ENCODE measurements around the gene KRT33B. TPM values are rescaled to one million over a fixed set of nuclear protein-coding genes. Genes with fewer than 3 reads are reported as not detected.

Gene KRT33B
- total RNA-seq, 3 donors from 2014 or later: not detected

GRCh38 chr17:41334385-41335305 lies 35.0 kb downstream of the KRT33B start:
- H3K36me3 ChIP-seq (ENCODE audit: low read depth): no peaks in the 10 kb centered on the region

GRCh38 chr17:41333836-41334235 lies 35.8 kb downstream of the KRT33B start:
- H3K4me1 ChIP-seq (ENCODE audit: low read depth): no peaks in the 10 kb centered on the region
- no peak for TF ChIP-seq CTCF (IDR thresholded peaks at IDR 0.05)
- no peak overlapping the region for H3K4me3 ChIP-seq
- ATAC-seq (no peak), DNase-seq (no peak)
- no peaks in the 10 kb centered on the region for H3K36me3 ChIP-seq (ENCODE audit: low read depth)
- intact Hi-C loops (cut with DNase I, micrococcal nuclease): no loop called here
- H3K9me3 ChIP-seq: no peaks in the 10 kb centered on the region

More at GRCh38 chr17:41334385-41335305, 35.0 kb downstream of the KRT33B start:
- ATAC-seq (no peak), DNase-seq (no peak)
- Histone ChIP-seq H3K4me3 (no peak overlapping the region), H3K9me3 (no peaks in the 10 kb centered on the region), H3K4me1 (ENCODE audit: low read depth) (no peaks in the 10 kb centered on the region)
- intact Hi-C loops (cut with DNase I, micrococcal nuclease): no loop called here
- no peak for TF ChIP-seq CTCF (IDR thresholded peaks at IDR 0.05)

GRCh38 chr17:41333098-41333497 lies 36.5 kb downstream of the KRT33B start:
- DNase-seq: no peak
- Histone ChIP-seq H3K9me3 (no peaks in the 10 kb centered on the region), H3K4me3 (no peak overlapping the region), H3K4me1 (ENCODE audit: low read depth) (no peaks in the 10 kb centered on the region), H3K36me3 (ENCODE audit: low read depth) (no peaks in the 10 kb centered on the region)
- no peak for TF ChIP-seq CTCF (IDR thresholded peaks at IDR 0.05)
- intact Hi-C loops (cut with DNase I, micrococcal nuclease): no loop called here
- ATAC-seq: no peak

GRCh38 chr17:41332239-41332638 lies 37.4 kb downstream of the KRT33B start:
- Histone ChIP-seq H3K4me1 (ENCODE audit: low read depth) (no peaks in the 10 kb centered on the region), H3K9me3 (no peaks in the 10 kb centered on the region), H3K36me3 (ENCODE audit: low read depth) (no peaks in the 10 kb centered on the region), H3K4me3 (no peak overlapping the region)
- TF ChIP-seq CTCF (IDR thresholded peaks at IDR 0.05): no peak
- ATAC-seq (no peak), DNase-seq (no peak)
- intact Hi-C loops (cut with DNase I, micrococcal nuclease): no loop called here

GRCh38 chr17:41331606-41332005 lies 38.0 kb downstream of the KRT33B start:
- TF ChIP-seq CTCF (IDR thresholded peaks at IDR 0.05): no peak
- intact Hi-C loops (cut with DNase I, micrococcal nuclease): no loop called here
- no peak for DNase-seq
- no peak for ATAC-seq
- no peaks in the 10 kb centered on the region for H3K4me1 ChIP-seq (ENCODE audit: low read depth)
- no peaks in the 10 kb centered on the region for H3K36me3 ChIP-seq (ENCODE audit: low read depth)
- no peak overlapping the region for H3K4me3 ChIP-seq
- no peaks in the 10 kb centered on the region for H3K9me3 ChIP-seq
